T1000 (cell line): ENCODE data around the gene GPR22.

Experiments used
- DNase-seq: peaks from one replicate; lab custom pipeline; 2025; ENCODE audit warnings: mixed read lengths; lab: John Stamatoyannopoulos, UW

The GPR22 gene

GRCh38 chr7:107469929-107470328, at the start of gene GPR22:
TSS of gene GPR22 (plus strand) at chr7:107470057. CDS start at chr7:107474061, 4,004 bp downstream.
- no peak for DNase-seq

- no peak for DNase-seq
These were observed 42.4 kb upstream of the GPR22 start for GRCh38 chr7:107427462-107427861.

GRCh38 chr7:107428642-107429041, 41.2 kb upstream of the GPR22 start:
- no peak for DNase-seq

GRCh38 chr7:107430057-107430456, 39.8 kb upstream of the GPR22 start:
- DNase-seq: no peak

- DNase-seq: no peak
These were observed 37.6 kb upstream of the GPR22 start for GRCh38 chr7:107432261-107432660.

GRCh38 chr7:107435749-107436148, 34.1 kb upstream of the GPR22 start:
- DNase-seq: no peak

GRCh38 chr7:107439025-107439424, 30.8 kb upstream of the GPR22 start:
- DNase-seq: no peak

GRCh38 chr7:107441581-107442422, 28.1 kb upstream of the GPR22 start:
- no peak for DNase-seq

- no peak for DNase-seq
These were observed 27.2 kb upstream of the GPR22 start for GRCh38 chr7:107442678-107443077.

GRCh38 chr7:107446531-107446930, 23.3 kb upstream of the GPR22 start:
- no peak for DNase-seq

GRCh38 chr7:107446988-107447387, 22.9 kb upstream of the GPR22 start:
- DNase-seq: no peak

GRCh38 chr7:107450970-107451369, 18.9 kb upstream of the GPR22 start:
- DNase-seq: no peak

- no peak for DNase-seq
These were observed 16.5 kb upstream of the GPR22 start for GRCh38 chr7:107453388-107453787.

- DNase-seq: no peak
These were observed 7.8 kb upstream of the GPR22 start for GRCh38 chr7:107461938-107462533.

GRCh38 chr7:107463139-107464078, 6.4 kb upstream of the GPR22 start:
- DNase-seq: no peak

- DNase-seq: no peak
These were observed 5.1 kb upstream of the GPR22 start for GRCh38 chr7:107464666-107465226.

GRCh38 chr7:107467972-107468371, 1.9 kb upstream of the GPR22 start:
- DNase-seq: no peak

GRCh38 chr7:107468824-107469223, 1.0 kb upstream of the GPR22 start:
- DNase-seq: no peak

GRCh38 chr7:107471292-107472070, 1.6 kb downstream of the GPR22 start:
- DNase-seq: no peak

GRCh38 chr7:107472116-107472515, 2.3 kb downstream of the GPR22 start:
- DNase-seq: no peak

GRCh38 chr7:107474104-107474521, 4.3 kb downstream of the GPR22 start:
- DNase-seq: no peak
